ENCODE measurements around the gene STIL.

- TF ChIP-seq CTCF (IDR thresholded peaks at IDR 0.05) (no peak), POLR2A (IDR thresholded peaks at IDR 0.05) (no peak)
These were observed 89.8 kb downstream of the STIL start for GRCh38 chr1:47223921-47224675.
